Activated CD4-positive, CD25-positive, alpha-beta regulatory T cell (primary cell): ENCODE results near the gene PTPN6.

Source experiments
- DNase-seq, 4 experiments: peaks; one replicate each; lab custom pipeline; 2025; lab: John Stamatoyannopoulos, UW

Gene PTPN6

GRCh38 chr12:7009512-7009911 lies 58.4 kb downstream of the PTPN6 start:
- no peak for DNase-seq
